Psoas muscle (tissue), 8 donors: ENCODE data around the gene ST3GAL5. TPM values are rescaled to one million over a fixed set of nuclear protein-coding genes. Genes with fewer than 3 reads are reported as not detected.

ENCODE experiments used
- ATAC-seq, 4 donors: fragments of 200-7000 bp; cut with Tn5 transposase; one replicate each; pipeline ENCODE4 v1.9.1; 2020; ENCODE audit warnings: moderate library complexity in 3 of 4, mild to moderate bottlenecking in 2 of 4
- DNase-seq, 2 donors: peaks; one replicate each; pipeline ENCODE4 v3.0.0-alpha.2; 2020
- H3K27ac ChIP-seq: fragments of 200-600 bp; one replicate; pipeline ENCODE4 v1.8.0; 2022
- H3K27me3 ChIP-seq, 3 donors: fragments of 200-600 bp in 1 of 3; one replicate each; pipeline versions ENCODE4 v1.6.1 to v1.8.0; 2013 to 2022; ENCODE audit warnings: low read length in 2 of 3, mild to moderate bottlenecking in 2 of 3, moderate library complexity in 1 of 3; ENCODE audit not compliant: insufficient read depth in 3 of 3
- H3K36me3 ChIP-seq, 2 donors: fragments of 200-600 bp in 1 of 2; one replicate each; pipeline versions ENCODE4 v1.6.1 to v1.8.0; 2013 to 2022; ENCODE audit warnings: low read depth in 1 of 2, mild to moderate bottlenecking in 1 of 2, moderate library complexity in 1 of 2; ENCODE audit not compliant: insufficient read depth in 1 of 2
- H3K4me1 ChIP-seq: fragments of 200-600 bp; one replicate; pipeline ENCODE4 v1.8.0; 2022
- H3K4me3 ChIP-seq: fragments of 200-600 bp; one replicate; pipeline ENCODE4 v1.8.0; 2022; ENCODE audit warnings: mild to moderate bottlenecking
- H3K9me3 ChIP-seq: fragments of 200-600 bp; one replicate; pipeline ENCODE4 v1.8.0; 2022
- WGBS, 3 donors: extraction: QIAGEN DNeasy Blood & Tissue Kit; methylation state at CpG; one replicate each; pipeline versions ENCODE4 v1.1.6 to v1.1.7; 2013; 5-methylcytosine and 5-hydroxymethylcytosine counted together
- intact Hi-C, 2 donors: fragments of 100-400 bp; cut with DNase I; formaldehyde crosslinking; loops; one replicate each; pipeline versions ENCODE4 v1.11.0 to v1.14.2; 2022
- polyA plus RNA-seq, 3 donors: library from polyadenylated mRNA; stranded (reverse); fragments of 200-250 nt; gene quantifications; one replicate each; pipeline ENCODE4 v1.2.3, GENCODE V29; 2013
- total RNA-seq, 4 donors: library from RNA; stranded (reverse); fragmentation: NEBNext Ultra II Directional in 2 of 4; extraction: Animal tissue kit (Norgen Biotek cat#: 25700) in 2 of 4; gene quantifications; one replicate each; pipeline versions ENCODE4 v1.2.1 to v1.2.4, GENCODE V29; 2021 to 2023
- TF ChIP-seq, protein P1 (sequence below): fragments of 200-600 bp; IDR thresholded peaks from one replicate; pipeline ENCODE4 v1.8.0; 2022; ENCODE audit warnings: antibody characterized with exemption
- donor health status: healthy with polysubstance abuse.
- donor health status: DM: no; HTN: no; CAD: no; lungs with moderate emphysema.
- donor health status: Bipolar disorder and iron deficiency.
- donor health status: healthy.
- donor health status: DM: yes; HTN: yes; CAD: no.
- donor health status: DM: no; HTN: no; CAD: no.
- donor health status: DM: no; HTN: no; CAD: no.
- donor health status: DM: yes; HTN: yes; CAD: no.

The ST3GAL5 gene
- total and polyA plus RNA-seq, 7 donors, result 7.9 to 35.6 (median 14.7) TPM

DNA sequence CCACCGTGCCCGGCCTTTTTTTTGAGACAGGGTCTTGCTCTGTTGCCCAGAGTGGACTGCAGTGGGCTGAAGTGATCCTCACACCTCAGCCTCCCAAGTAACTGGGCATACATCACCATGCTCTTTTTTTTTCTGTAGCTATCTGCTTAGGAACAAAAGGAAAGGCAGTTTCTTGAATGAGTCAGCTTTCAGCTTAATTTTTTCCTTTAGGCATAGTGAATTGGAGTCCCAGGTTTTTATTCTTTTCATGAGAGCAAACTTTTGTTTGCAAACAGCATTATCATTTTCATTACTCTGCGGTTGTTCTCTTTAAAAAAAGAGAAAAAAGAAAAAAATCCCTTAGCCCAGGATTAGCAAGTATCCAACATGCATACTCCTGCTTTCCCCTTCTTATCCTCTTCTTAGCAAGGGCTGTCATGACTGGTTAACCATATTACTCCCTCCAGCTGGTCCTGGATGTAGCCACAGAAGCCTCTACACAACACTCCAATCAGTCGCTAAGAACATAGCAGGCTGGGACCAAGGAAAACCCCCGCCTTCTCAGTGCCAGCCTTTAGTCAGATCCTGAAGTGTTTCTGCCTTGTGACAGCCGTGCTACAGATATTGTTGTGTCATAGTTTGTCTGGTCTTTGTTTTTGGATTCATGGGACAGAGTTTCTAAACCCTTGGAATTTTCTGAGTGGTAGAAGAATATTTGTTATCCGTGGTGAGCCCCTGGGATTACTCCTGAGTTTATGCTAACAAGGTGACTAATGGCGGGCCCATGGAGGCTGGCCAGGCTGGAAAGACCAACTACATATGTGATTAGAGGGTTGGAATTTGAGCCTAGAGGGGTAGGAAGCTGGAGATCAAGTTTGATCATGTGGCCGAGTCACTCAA lies 23.3 kb upstream of the ST3GAL5 start:
- TF ChIP-seq, protein P1, sequence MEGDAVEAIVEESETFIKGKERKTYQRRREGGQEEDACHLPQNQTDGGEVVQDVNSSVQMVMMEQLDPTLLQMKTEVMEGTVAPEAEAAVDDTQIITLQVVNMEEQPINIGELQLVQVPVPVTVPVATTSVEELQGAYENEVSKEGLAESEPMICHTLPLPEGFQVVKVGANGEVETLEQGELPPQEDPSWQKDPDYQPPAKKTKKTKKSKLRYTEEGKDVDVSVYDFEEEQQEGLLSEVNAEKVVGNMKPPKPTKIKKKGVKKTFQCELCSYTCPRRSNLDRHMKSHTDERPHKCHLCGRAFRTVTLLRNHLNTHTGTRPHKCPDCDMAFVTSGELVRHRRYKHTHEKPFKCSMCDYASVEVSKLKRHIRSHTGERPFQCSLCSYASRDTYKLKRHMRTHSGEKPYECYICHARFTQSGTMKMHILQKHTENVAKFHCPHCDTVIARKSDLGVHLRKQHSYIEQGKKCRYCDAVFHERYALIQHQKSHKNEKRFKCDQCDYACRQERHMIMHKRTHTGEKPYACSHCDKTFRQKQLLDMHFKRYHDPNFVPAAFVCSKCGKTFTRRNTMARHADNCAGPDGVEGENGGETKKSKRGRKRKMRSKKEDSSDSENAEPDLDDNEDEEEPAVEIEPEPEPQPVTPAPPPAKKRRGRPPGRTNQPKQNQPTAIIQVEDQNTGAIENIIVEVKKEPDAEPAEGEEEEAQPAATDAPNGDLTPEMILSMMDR, result no peak
- no peak overlapping the region for H3K4me3 ChIP-seq
- ATAC-seq (peak; percentile 53 to 59 (median 56)), DNase-seq (peak in 1 of 2 donors; percentile 60)
- peak overlapping the region; percentile 33 for H3K27ac ChIP-seq
- 57 to 70% (median 57%) methylated on average over 9 of the region's 9 CpGs for WGBS, 3 donors
- intact Hi-C loops, result no loop called here
- H3K36me3 ChIP-seq, result no peaks in the 10 kb centered on the region
- no peaks in the 10 kb centered on the region for H3K27me3 ChIP-seq
- peaks cover 6% of the 10 kb centered on the region for H3K4me1 ChIP-seq
- H3K9me3 ChIP-seq, result no peaks in the 10 kb centered on the region

DNA sequence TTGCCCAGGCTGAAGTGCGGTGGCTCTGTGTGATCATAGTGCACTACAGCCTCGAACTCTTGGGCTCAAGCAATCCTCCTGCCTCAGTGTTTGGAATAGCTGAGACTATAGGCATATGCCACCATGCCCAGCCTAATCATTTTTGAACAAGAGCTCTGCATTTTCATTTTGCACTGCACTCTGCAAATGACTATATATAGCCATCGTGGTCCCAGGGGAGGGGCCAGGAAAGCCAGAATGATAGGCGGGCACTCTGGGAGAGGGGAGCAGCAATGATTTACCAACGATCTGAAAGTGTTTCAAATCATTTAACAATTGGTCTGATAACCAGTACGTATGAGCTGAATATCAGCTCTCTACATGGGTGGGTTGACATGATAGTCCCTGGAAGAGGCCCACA lies 22.3 kb upstream of the ST3GAL5 start:
- DNase-seq (no peak), ATAC-seq (no peak)
- Histone ChIP-seq H3K4me1 (peaks cover 6% of the 10 kb centered on the region), H3K27ac (no peak overlapping the region), H3K4me3 (no peak overlapping the region), H3K27me3 (no peaks in the 10 kb centered on the region), H3K9me3 (no peaks in the 10 kb centered on the region), H3K36me3 (no peaks in the 10 kb centered on the region)
- 70 to 81% (median 72%) methylated on average over 6 of the region's 6 CpGs for WGBS, 3 donors
- TF ChIP-seq, protein P1, result no peak
- intact Hi-C loops, result no loop called here

DNA sequence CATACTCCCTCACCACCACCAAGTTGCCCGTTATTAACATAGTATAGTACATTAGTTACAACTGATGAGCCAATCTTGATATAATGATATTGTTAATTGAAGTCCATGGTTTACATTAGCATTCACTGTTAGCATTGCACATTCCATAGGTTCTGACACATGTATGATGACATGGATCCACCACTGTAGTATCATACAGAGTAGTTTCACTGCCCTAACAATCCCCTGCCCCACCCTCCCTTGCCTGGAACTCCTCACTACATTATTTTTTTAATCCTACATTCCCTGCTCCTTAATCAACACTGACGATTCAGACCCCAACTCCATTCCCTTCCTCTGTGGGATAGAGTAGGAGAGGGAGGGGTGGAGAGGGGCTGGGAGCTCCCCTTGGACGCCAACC lies 20.2 kb upstream of the ST3GAL5 start:
- no peaks in the 10 kb centered on the region for H3K36me3 ChIP-seq
- peaks cover 13% of the 10 kb centered on the region for H3K4me1 ChIP-seq
- no peaks in the 10 kb centered on the region for H3K9me3 ChIP-seq
- ATAC-seq, result no peak
- H3K4me3 ChIP-seq, result no peak overlapping the region
- DNase-seq, result no peak
- TF ChIP-seq, protein P1, result no peak
- intact Hi-C loops, result no loop called here
- H3K27ac ChIP-seq, result no peak overlapping the region
- WGBS, 3 donors, result 93 to 97% (median 94%) methylated on average over 3 of the region's 3 CpGs
- no peaks in the 10 kb centered on the region for H3K27me3 ChIP-seq

DNA sequence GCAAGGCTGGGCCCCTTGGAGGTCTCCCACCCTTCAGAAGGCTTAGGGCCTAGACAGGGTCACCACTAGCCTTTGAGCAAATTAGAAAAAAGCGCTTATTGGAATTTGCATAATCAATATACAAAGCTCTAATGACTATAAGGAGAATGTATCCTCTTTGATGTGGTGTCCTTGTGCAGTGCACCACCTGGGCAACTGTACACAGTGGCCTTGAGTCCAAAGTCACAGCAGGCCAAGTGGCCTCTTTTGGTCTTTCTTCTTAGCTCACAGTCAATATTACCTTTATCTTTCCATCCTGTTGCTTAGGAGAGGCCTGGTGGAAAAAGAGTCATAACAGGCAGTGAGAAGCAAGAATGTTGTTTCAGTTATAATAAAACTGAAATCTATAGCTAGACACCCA lies 19.7 kb upstream of the ST3GAL5 start:
- ATAC-seq (no peak), DNase-seq (no peak)
- H3K36me3 ChIP-seq, result no peaks in the 10 kb centered on the region
- H3K27ac ChIP-seq, result no peak overlapping the region
- peaks cover 13% of the 10 kb centered on the region for H3K4me1 ChIP-seq
- H3K9me3 ChIP-seq, result no peaks in the 10 kb centered on the region
- 98 to 100% (median 100%) methylated on average over 1 of the region's 1 CpG for WGBS, 3 donors
- no peaks in the 10 kb centered on the region for H3K27me3 ChIP-seq
- no peak overlapping the region for H3K4me3 ChIP-seq
- TF ChIP-seq, protein P1, result no peak
- intact Hi-C loops, result no loop called here
